ENCODE results near the gene MAS1. TPM values are rescaled to one million over a fixed set of nuclear protein-coding genes. Genes with fewer than 3 reads are reported as not detected.

MAS1 gene
- total and polyA plus RNA-seq, 4 donors, result under 0.01 TPM; not detected in 3

- H3K9ac ChIP-seq (ENCODE audit: low read depth in 1 of 2, low read length in 2 of 2), result no peak overlapping the region
- H3K36me3 ChIP-seq (ENCODE audit: control insufficient read depth in 4 of 4, insufficient read depth in 3 of 4, low read depth in 1 of 4, low read length in 3 of 4), result no peaks in the 10 kb centered on the region
- no peaks in the 10 kb centered on the region for H3K4me1 ChIP-seq (ENCODE audit: control insufficient read depth in 4 of 4, insufficient read depth in 4 of 4, low read length in 3 of 4)
- 37% methylated on average over 6 of the region's 6 CpGs for WGBS
- no peak overlapping the region for H3K4me3 ChIP-seq (ENCODE audit: low read depth in 1 of 3, low read length in 3 of 3)
- no peaks in the 10 kb centered on the region for H3K27me3 ChIP-seq (ENCODE audit: control insufficient read depth in 4 of 4, insufficient read depth in 4 of 4, low read length in 3 of 4)
- TF ChIP-seq HNF4A (conservative IDR thresholded peaks at IDR 0.05) (peak in 1 of 2 donors; percentile 19), CTCF (IDR thresholded peaks at IDR 0.05; ENCODE audit: low read depth, low read length, missing input control) (peak; percentile 36), GABPA (IDR thresholded peaks at IDR 0.05 in 1 of 2, conservative IDR thresholded peaks at IDR 0.05 in 1 of 2) (no peak), RAD21 (IDR thresholded peaks at IDR 0.05) (peak; percentile 71 to 76)
- no peaks in the 10 kb centered on the region for H3K9me3 ChIP-seq (ENCODE audit: control insufficient read depth in 4 of 4, low read length in 3 of 4)
- no peak for DNase-seq (ENCODE audit: low spot score)
- no peak overlapping the region for H3K27ac ChIP-seq (ENCODE audit: low read depth in 1 of 2, low read length in 2 of 2)
Measured at GRCh38 chr6:159852877-159853276, 37.9 kb upstream of the MAS1 start.

- TF ChIP-seq RAD21 (IDR thresholded peaks at IDR 0.05) (no peak), ZBTB33 (IDR thresholded peaks at IDR 0.05) (no peak), REST (IDR thresholded peaks at IDR 0.05) (no peak), NR2F2 (IDR thresholded peaks at IDR 0.05) (no peak), YY1 (IDR thresholded peaks at IDR 0.05) (no peak), MAX (IDR thresholded peaks at IDR 0.05) (no peak), FOXA1 (IDR thresholded peaks at IDR 0.05) (no peak), GABPA (IDR thresholded peaks at IDR 0.05 in 1 of 2, conservative IDR thresholded peaks at IDR 0.05 in 1 of 2) (no peak), RXRA (IDR thresholded peaks at IDR 0.05) (no peak), FOXA2 (IDR thresholded peaks at IDR 0.05) (no peak)
- H3K36me3 ChIP-seq (ENCODE audit: control insufficient read depth in 4 of 4, insufficient read depth in 3 of 4, low read depth in 1 of 4, low read length in 3 of 4), result no peaks in the 10 kb centered on the region
- H3K27me3 ChIP-seq (ENCODE audit: control insufficient read depth in 4 of 4, insufficient read depth in 4 of 4, low read length in 3 of 4), result no peaks in the 10 kb centered on the region
- no peak overlapping the region for H3K4me3 ChIP-seq (ENCODE audit: low read depth in 1 of 3, low read length in 3 of 3)
- H3K9ac ChIP-seq (ENCODE audit: low read depth in 1 of 2, low read length in 2 of 2), result no peak overlapping the region
- H3K27ac ChIP-seq (ENCODE audit: low read depth in 1 of 2, low read length in 2 of 2), result no peak overlapping the region
- no peak for DNase-seq (ENCODE audit: low spot score)
- no peaks in the 10 kb centered on the region for H3K9me3 ChIP-seq (ENCODE audit: control insufficient read depth in 4 of 4, low read length in 3 of 4)
- H3K4me1 ChIP-seq (ENCODE audit: control insufficient read depth in 4 of 4, insufficient read depth in 4 of 4, low read length in 3 of 4), result no peaks in the 10 kb centered on the region
Measured at GRCh38 chr6:159853754-159854153, 37.0 kb upstream of the MAS1 start.

All from liver (tissue), 9 donors.